Lung (tissue), 12 donors: Measurements from ENCODE around the gene NTN1. TPM values are rescaled to one million over a fixed set of nuclear protein-coding genes. Genes with fewer than 3 reads are reported as not detected.

Experiments used
- ATAC-seq: fragments of 200-7000 bp; cut with Tn5 transposase; one replicate; pipeline ENCODE4 v1.9.1; 2020; ENCODE audit warnings: moderate number of reproducible peaks; ENCODE audit not compliant: insufficient read depth, low FRiP score
- DNase-seq, 3 donors: peaks; one replicate each; pipeline ENCODE4 v3.0.0-alpha.2; 2013 to 2017
- H3K27ac ChIP-seq, 2 donors: one replicate each; pipeline ENCODE4 v1.5.1; 2013; ENCODE audit warnings: mild to moderate bottlenecking in 2 of 2, moderate library complexity in 2 of 2, control low read depth in 1 of 2, inconsistent platforms in 1 of 2, low read depth in 1 of 2, low read length in 1 of 2
- H3K27me3 ChIP-seq, 3 donors: one replicate each; pipeline ENCODE4 v1.5.1; 2013; ENCODE audit warnings: low read length in 2 of 3; ENCODE audit not compliant: control insufficient read depth in 3 of 3, insufficient read depth in 3 of 3
- H3K36me3 ChIP-seq, 4 donors: one replicate each; pipeline ENCODE4 v1.5.1; 2013; ENCODE audit warnings: low read length in 4 of 4, mild to moderate bottlenecking in 1 of 4, moderate library complexity in 1 of 4; ENCODE audit not compliant: control insufficient read depth in 4 of 4, insufficient read depth in 4 of 4
- H3K4me1 ChIP-seq, 5 donors: one replicate each; pipeline ENCODE4 v1.5.1; 2013; ENCODE audit warnings: low read length in 5 of 5, mild to moderate bottlenecking in 2 of 5, moderate library complexity in 1 of 5; ENCODE audit not compliant: control insufficient read depth in 5 of 5, insufficient read depth in 5 of 5
- H3K4me3 ChIP-seq: one replicate; pipeline ENCODE4 v1.5.1; 2013; ENCODE audit warnings: mild to moderate bottlenecking, control low read depth, moderate library complexity
- H3K9ac ChIP-seq, 2 donors: one replicate each; pipeline ENCODE4 v1.5.1; 2013; ENCODE audit warnings: low read length in 2 of 2, control low read depth in 1 of 2; ENCODE audit not compliant: insufficient read depth in 1 of 2
- H3K9me3 ChIP-seq, 4 donors: one replicate each; pipeline ENCODE4 v1.5.1; 2013; ENCODE audit warnings: low read length in 3 of 4, mild to moderate bottlenecking in 1 of 4, moderate library complexity in 1 of 4; ENCODE audit not compliant: control insufficient read depth in 4 of 4, insufficient read depth in 3 of 4
- WGBS, 2 donors: extraction: QIAGEN DNeasy Blood & Tissue Kit; methylation state at CpG; one replicate each; pipeline ENCODE4 v1.1.7; 2013; 5-methylcytosine and 5-hydroxymethylcytosine counted together
- polyA plus RNA-seq, 2 donors: library from polyadenylated mRNA; stranded (reverse); fragments of 200-250 nt; gene quantifications; one replicate each; pipeline ENCODE4 v1.2.1, GENCODE V29; 2013
- total RNA-seq, 2 donors: library from RNA; depleted of rRNA in 1 of 2; stranded (reverse); fragments of >200 nt in 1 of 2; gene quantifications; one replicate each; pipeline ENCODE4 v1.2.1, GENCODE V29; 2014 to 2021
- TF ChIP-seq, protein P1 (sequence below): IDR thresholded peaks from 2 replicates; pipeline ENCODE4 v1.5.1; 2012; ENCODE audit warnings: mild to moderate bottlenecking; ENCODE audit errors: control extremely low read depth, extremely low read depth
- donor health status: control.
- donor health status: control.
- donor health status: Bipolar disorder and iron deficiency.
- donor health status: healthy.
- donor health status: DM: yes; HTN: yes; CAD: no.

NTN1 gene
- total and polyA plus RNA-seq, 4 donors, result 3.6 to 17.1 (median 7.8) TPM

DNA sequence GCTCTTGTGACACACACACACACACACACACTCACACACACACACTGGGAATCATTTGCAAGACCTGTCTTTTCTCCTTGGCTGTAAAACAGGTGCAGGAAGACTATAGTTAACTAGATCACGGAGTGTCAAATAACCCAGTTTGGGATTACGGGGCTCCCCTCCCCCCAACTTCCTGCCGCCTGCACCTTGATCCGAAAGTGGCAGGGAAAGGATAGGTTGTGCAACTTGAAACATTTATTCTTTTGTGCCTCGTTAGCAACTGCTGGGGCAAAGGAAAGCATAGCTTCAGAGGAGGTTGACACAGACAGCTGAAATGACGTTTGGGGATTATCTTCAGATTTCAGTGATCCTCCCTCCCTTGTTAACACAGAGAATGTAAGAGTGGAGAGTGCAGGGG, 149.5 kb downstream of the NTN1 start:
- DNase-seq, result no peak
- H3K9ac ChIP-seq, result no peak overlapping the region
- H3K27me3 ChIP-seq, result peaks cover 0 to 9% (median 0%) of the 10 kb centered on the region in 3 donors
- peaks cover 0 to 4% (median 0%) of the 10 kb centered on the region in 4 donors for H3K9me3 ChIP-seq
- no peak overlapping the region for H3K4me3 ChIP-seq
- no peak overlapping the region for H3K27ac ChIP-seq
- TF ChIP-seq, protein P1, sequence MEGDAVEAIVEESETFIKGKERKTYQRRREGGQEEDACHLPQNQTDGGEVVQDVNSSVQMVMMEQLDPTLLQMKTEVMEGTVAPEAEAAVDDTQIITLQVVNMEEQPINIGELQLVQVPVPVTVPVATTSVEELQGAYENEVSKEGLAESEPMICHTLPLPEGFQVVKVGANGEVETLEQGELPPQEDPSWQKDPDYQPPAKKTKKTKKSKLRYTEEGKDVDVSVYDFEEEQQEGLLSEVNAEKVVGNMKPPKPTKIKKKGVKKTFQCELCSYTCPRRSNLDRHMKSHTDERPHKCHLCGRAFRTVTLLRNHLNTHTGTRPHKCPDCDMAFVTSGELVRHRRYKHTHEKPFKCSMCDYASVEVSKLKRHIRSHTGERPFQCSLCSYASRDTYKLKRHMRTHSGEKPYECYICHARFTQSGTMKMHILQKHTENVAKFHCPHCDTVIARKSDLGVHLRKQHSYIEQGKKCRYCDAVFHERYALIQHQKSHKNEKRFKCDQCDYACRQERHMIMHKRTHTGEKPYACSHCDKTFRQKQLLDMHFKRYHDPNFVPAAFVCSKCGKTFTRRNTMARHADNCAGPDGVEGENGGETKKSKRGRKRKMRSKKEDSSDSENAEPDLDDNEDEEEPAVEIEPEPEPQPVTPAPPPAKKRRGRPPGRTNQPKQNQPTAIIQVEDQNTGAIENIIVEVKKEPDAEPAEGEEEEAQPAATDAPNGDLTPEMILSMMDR, result no peak
- WGBS, 2 donors, result 57 to 63% methylated on average over 6 of the region's 6 CpGs
- no peaks in the 10 kb centered on the region for H3K36me3 ChIP-seq
- no peak for ATAC-seq
- H3K4me1 ChIP-seq, result peaks cover 0 to 4% (median 0%) of the 10 kb centered on the region in 5 donors

DNA sequence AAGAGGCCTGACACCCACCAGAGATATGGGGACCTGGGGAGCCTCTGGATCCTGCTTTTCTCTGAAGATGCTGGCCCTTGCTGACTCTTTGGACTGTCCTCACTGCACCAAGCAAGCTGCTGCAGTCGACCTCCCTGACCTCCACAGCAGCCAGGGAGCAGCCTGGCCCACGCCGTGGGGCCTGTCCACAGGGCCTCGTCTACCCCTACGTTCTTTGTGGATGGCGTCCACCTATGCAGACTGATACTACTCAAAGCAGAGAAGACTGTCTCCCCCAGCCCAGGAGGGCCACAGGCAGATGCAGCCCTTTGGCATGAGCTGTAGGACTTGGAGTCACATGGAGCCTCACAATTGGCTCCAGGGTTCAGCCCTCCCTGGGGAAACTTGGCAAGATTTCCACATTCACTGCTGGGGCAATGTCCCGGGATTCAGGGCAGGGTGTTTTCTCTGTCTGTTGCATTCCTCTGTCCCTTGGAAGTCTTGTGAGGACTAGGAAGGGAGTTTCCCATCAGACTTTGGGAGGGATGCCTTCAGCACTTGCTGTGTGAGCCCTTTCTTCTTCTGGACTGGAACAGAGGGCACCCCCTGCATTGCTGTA, 152.2 kb downstream of the NTN1 start:
- H3K27ac ChIP-seq, result no peak overlapping the region
- no peak for ATAC-seq
- 75 to 78% methylated on average over 7 of the region's 7 CpGs for WGBS, 2 donors
- H3K9ac ChIP-seq, result no peak overlapping the region
- DNase-seq, result no peak
- H3K4me3 ChIP-seq, result no peak overlapping the region
- H3K4me1 ChIP-seq, result peaks cover 0 to 6% (median 0%) of the 10 kb centered on the region in 5 donors
- H3K36me3 ChIP-seq, result no peaks in the 10 kb centered on the region
- H3K27me3 ChIP-seq, result peaks cover 0 to 7% (median 0%) of the 10 kb centered on the region in 3 donors
- TF ChIP-seq, protein P1, result no peak
- H3K9me3 ChIP-seq, result peaks cover 0 to 4% (median 0%) of the 10 kb centered on the region in 4 donors

DNA sequence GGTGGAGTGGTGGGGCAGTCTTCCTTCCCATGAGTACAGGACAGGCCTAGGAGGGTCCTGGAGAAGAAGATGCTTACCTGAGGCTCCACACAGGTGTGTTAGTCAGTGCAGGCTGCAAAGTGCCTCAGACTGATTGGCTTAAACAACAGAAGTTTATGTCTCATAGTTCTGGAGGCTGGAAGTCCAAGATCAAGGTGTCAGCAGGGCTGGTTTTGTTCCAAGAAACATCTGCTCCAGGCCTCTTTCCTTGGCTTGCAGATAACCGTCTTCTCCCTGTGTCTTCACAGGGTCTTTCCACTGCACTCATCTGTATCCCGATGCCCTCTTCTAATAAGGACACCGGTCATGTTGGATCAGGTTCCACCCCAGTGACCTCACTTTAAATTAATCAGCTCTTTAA, 153.0 kb downstream of the NTN1 start:
- Histone ChIP-seq H3K9me3 (peaks cover 0 to 4% (median 0%) of the 10 kb centered on the region in 4 donors), H3K36me3 (no peaks in the 10 kb centered on the region), H3K27ac (no peak overlapping the region), H3K27me3 (peaks cover 0 to 7% (median 0%) of the 10 kb centered on the region in 3 donors), H3K9ac (no peak overlapping the region), H3K4me3 (no peak overlapping the region), H3K4me1 (peaks cover 0 to 6% (median 0%) of the 10 kb centered on the region in 5 donors)
- DNase-seq, result no peak
- TF ChIP-seq, protein P1, result no peak
- no peak for ATAC-seq
- 97% methylated on average over 3 of the region's 3 CpGs for WGBS, 2 donors
